H1 (cell line): ENCODE measurements around the gene NUAK1. TPM values are rescaled to one million over a fixed set of nuclear protein-coding genes. Genes with fewer than 3 reads are reported as not detected.

Experiments used
- KDM1A ChIP-seq: fragments of 200-600, 300-600 bp; sonication (generic); IDR thresholded peaks from 2 replicates; pipeline ENCODE4 v1.7.1; 2016; ENCODE audit warnings: mild to moderate bottlenecking, low read length, borderline replicate concordance
- polyA plus RNA-seq, 7 experiments: library from polyadenylated mRNA; depleted of rRNA in 3 of 7; stranded (reverse) in 5 of 7; unstranded in 2 of 7; fragments of >200 nt in 5 of 7; fragments of 200-250 nt in 2 of 7; gene quantifications; 1 replicate in 5 of 7; 2 replicates in 1 of 7; 4 replicates in 1 of 7; pipeline versions ENCODE4 v1.2.1 to v1.2.3, GENCODE V29; 2011 to 2013; ENCODE audit warnings: missing spikeins in 2 of 7, mixed read lengths in 2 of 7
- total RNA-seq: library from RNA; stranded (reverse); fragmentation: NEBNext Ultra II Directional; extraction: Animal tissue kit (Norgen Biotek cat#: 25700); gene quantifications from 2 replicates; pipeline ENCODE4 v1.2.1, GENCODE V29; 2021

The NUAK1 gene
- total and polyA plus RNA-seq, 2 of the 8 experiments (the other 6 are each of a cell fraction or from before 2014, with no cell fraction given), result 6.7 to 18.2 TPM

DNA sequence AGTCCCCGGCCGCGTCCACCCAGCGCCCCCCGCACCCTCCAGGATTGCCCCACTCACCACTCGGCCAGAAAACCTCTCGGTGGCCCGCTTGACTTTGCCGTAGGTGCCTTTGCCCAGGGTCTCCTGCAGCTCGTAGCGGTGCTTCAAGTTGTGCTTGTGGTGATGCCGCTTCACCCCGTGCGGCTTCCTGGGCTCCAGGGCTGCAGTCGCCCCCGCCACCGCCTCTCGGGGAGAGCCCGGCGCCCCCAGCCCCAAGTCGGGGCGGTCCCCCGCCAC, 459 bp downstream of the NUAK1 start (continued):
- TF ChIP-seq KDM1A, result no peak
